ENCODE results near the gene AGRN. TPM values are rescaled to one million over a fixed set of nuclear protein-coding genes. Genes with fewer than 3 reads are reported as not detected.

The AGRN gene
- total RNA-seq, 4 donors from 2014 or later = 20.0 to 35.8 (median 32.0) TPM

- intact Hi-C loops (cut with DNase I) = no loop called here
These were observed 2.5 kb downstream of the AGRN start for GRCh38 chr1:1022302-1023009.

GRCh38 chr1:1023700-1024099, 3.8 kb downstream of the AGRN start:
- peaks cover 36 to 75% (median 47%) of the 10 kb centered on the region in 3 donors for H3K4me1 ChIP-seq
- 52 to 60% methylated on average over 8 to 10 of the region's 13 CpGs for WGBS, 2 donors
- no peak for TF ChIP-seq POLR2A (IDR thresholded peaks at IDR 0.05)
- TF ChIP-seq CTCF (IDR thresholded peaks at IDR 0.05) = no peak
- H3K36me3 ChIP-seq = peaks cover 0 to 6% (median 0%) of the 10 kb centered on the region in 3 donors
- intact Hi-C loops (cut with DNase I) = no loop called here
- no peaks in the 10 kb centered on the region for H3K9me3 ChIP-seq
- H3K4me3 ChIP-seq = no peak overlapping the region
- no peak for DNase-seq
- H3K27ac ChIP-seq = no peak overlapping the region
- H3K27me3 ChIP-seq = peaks cover 0 to 11% (median 0%) of the 10 kb centered on the region in 4 donors

More at GRCh38 chr1:1022302-1023009, 2.5 kb downstream of the AGRN start:
- peaks cover 36 to 76% (median 47%) of the 10 kb centered on the region in 3 donors for H3K4me1 ChIP-seq
- H3K27me3 ChIP-seq = peaks cover 0 to 11% (median 0%) of the 10 kb centered on the region in 4 donors
- H3K4me3 ChIP-seq = no peak overlapping the region
- H3K9me3 ChIP-seq = no peaks in the 10 kb centered on the region
- H3K36me3 ChIP-seq = peaks cover 0 to 3% (median 0%) of the 10 kb centered on the region in 3 donors
- no peak for DNase-seq
- WGBS, 2 donors = 0 to 67% methylated on average over 1 to 3 of the region's 27 CpGs
- TF ChIP-seq CTCF (IDR thresholded peaks at IDR 0.05) = no peak
- TF ChIP-seq POLR2A (IDR thresholded peaks at IDR 0.05) = no peak
- H3K27ac ChIP-seq = no peak overlapping the region

GRCh38 chr1:1024149-1024770, 4.3 kb downstream of the AGRN start:
- H3K27ac ChIP-seq = peak overlapping the region; percentile 65 to 79 (median 72)
- 41 to 61% methylated on average over 7 of the region's 9 CpGs for WGBS, 2 donors
- H3K4me3 ChIP-seq = peak overlapping the region in 3 of 4 donors; percentile 8 to 57 (median 35)
- DNase-seq = no peak
- H3K27me3 ChIP-seq = peaks cover 0 to 11% (median 0%) of the 10 kb centered on the region in 4 donors
- TF ChIP-seq POLR2A (IDR thresholded peaks at IDR 0.05) (no peak), CTCF (IDR thresholded peaks at IDR 0.05) (no peak)
- no peaks in the 10 kb centered on the region for H3K9me3 ChIP-seq
- intact Hi-C loops (cut with DNase I) = no loop called here
- H3K4me1 ChIP-seq = peaks cover 32 to 70% (median 47%) of the 10 kb centered on the region in 3 donors
- H3K36me3 ChIP-seq = peaks cover 0 to 6% (median 0%) of the 10 kb centered on the region in 3 donors

GRCh38 chr1:1024771-1025699, 5.1 kb downstream of the AGRN start:
- 0% methylated on average over 1 of the region's 31 CpGs; no CpG with 5 or more reads in 1 of the 2 donors for WGBS, 2 donors
- peak overlapping the region; percentile 65 to 79 (median 72) for H3K27ac ChIP-seq
- no peaks in the 10 kb centered on the region for H3K9me3 ChIP-seq
- H3K27me3 ChIP-seq = peaks cover 0 to 11% (median 0%) of the 10 kb centered on the region in 4 donors
- H3K4me1 ChIP-seq = peaks cover 32 to 70% (median 47%) of the 10 kb centered on the region in 3 donors
- intact Hi-C loops (cut with DNase I) = no loop called here
- DNase-seq = no peak
- TF ChIP-seq POLR2A (IDR thresholded peaks at IDR 0.05) = peak in 1 of 4 donors; percentile 35
- no peak for TF ChIP-seq CTCF (IDR thresholded peaks at IDR 0.05)
- H3K36me3 ChIP-seq = peaks cover 0 to 6% (median 0%) of the 10 kb centered on the region in 3 donors
- H3K4me3 ChIP-seq = peak overlapping the region; percentile 8 to 57 (median 24)
